Naive thymus-derived CD4-positive, alpha-beta T cell (primary cell): ENCODE data around the gene SERPINB4. TPM values are rescaled to one million over a fixed set of nuclear protein-coding genes. Genes with fewer than 3 reads are reported as not detected.

Experiments
- ATAC-seq: fragments of 150-1000 bp; cut with Tn5 transposase; 2 replicates; pipeline ENCODE4 v1.10.0; 2021; ENCODE audit warnings: mild to moderate bottlenecking, moderate library complexity
- CTCF ChIA-PET: fragments of 350-600 bp; sonication (Branson Sonifier 250); formaldehyde crosslinking; loops from one replicate; lab custom pipeline; 2021; ENCODE audit warnings: antibody characterized with exemption; lab: Charles Lee
- POLR2A ChIA-PET: fragments of 350-600 bp; sonication (Branson Sonifier 250); formaldehyde crosslinking; loops from one replicate; lab custom pipeline; 2021; ENCODE audit warnings: antibody characterized with exemption, inconsistent platforms; lab: Charles Lee
- DNase-seq, 9 donors: peaks; one replicate each; pipeline versions ENCODE4 v3.0.0 to v3.0.0-alpha.2; 2020 to 2022; ENCODE audit warnings: mixed read lengths in 1 of 9
- H3K27ac ChIP-seq: one replicate; pipeline ENCODE4 v1.7.0; 2013; ENCODE audit warnings: mild to moderate bottlenecking, low read depth, low read length, moderate library complexity
- H3K27me3 ChIP-seq, 2 donors: one replicate each; pipeline ENCODE4 v1.7.0; 2013; ENCODE audit warnings: low read length in 2 of 2, mild to moderate bottlenecking in 2 of 2, moderate library complexity in 2 of 2; ENCODE audit not compliant: control insufficient read depth in 2 of 2, insufficient read depth in 2 of 2
- H3K36me3 ChIP-seq, 3 experiments: 1 replicate in 2 of 3; 2 replicates in 1 of 3; pipeline ENCODE4 v1.7.0; 2013; ENCODE audit warnings: low read length in 3 of 3, mild to moderate bottlenecking in 3 of 3, moderate library complexity in 1 of 3; ENCODE audit not compliant: insufficient read depth in 3 of 3, control insufficient read depth in 2 of 3
- H3K4me1 ChIP-seq, 2 donors: one replicate each; pipeline ENCODE4 v1.7.0; 2013; ENCODE audit warnings: low read length in 2 of 2, mild to moderate bottlenecking in 2 of 2, moderate library complexity in 1 of 2; ENCODE audit not compliant: control insufficient read depth in 2 of 2, insufficient read depth in 2 of 2
- H3K4me3 ChIP-seq: 2 replicates; pipeline ENCODE4 v1.7.0; 2013; ENCODE audit warnings: mild to moderate bottlenecking, low read length
- H3K9me3 ChIP-seq, 3 experiments: 1 replicate in 2 of 3; 2 replicates in 1 of 3; pipeline ENCODE4 v1.7.0; 2013; ENCODE audit warnings: low read length in 3 of 3; ENCODE audit not compliant: control insufficient read depth in 2 of 3
- H3K27ac Mint-ChIP-seq, 9 donors: one replicate each; pipeline ENCODE4 v1.8.0; 2020 to 2022; ENCODE audit warnings: mixed read lengths in 9 of 9, mild to moderate bottlenecking in 8 of 9, moderate library complexity in 5 of 9, inconsistent platforms in 2 of 9
- H3K27me3 Mint-ChIP-seq, 5 donors: one replicate each; pipeline ENCODE4 v1.8.0; 2021 to 2022; ENCODE audit warnings: mixed read lengths in 5 of 5, mild to moderate bottlenecking in 1 of 5
- H3K36me3 Mint-ChIP-seq, 5 donors: one replicate each; pipeline ENCODE4 v1.8.0; 2020 to 2022; ENCODE audit warnings: mixed read lengths in 5 of 5, mild to moderate bottlenecking in 3 of 5, inconsistent platforms in 1 of 5
- H3K4me1 Mint-ChIP-seq, 7 donors: one replicate each; pipeline ENCODE4 v1.8.0; 2020 to 2022; ENCODE audit warnings: mixed read lengths in 7 of 7, mild to moderate bottlenecking in 3 of 7, inconsistent platforms in 1 of 7
- H3K4me3 Mint-ChIP-seq, 10 donors: one replicate each; pipeline ENCODE4 v1.8.0; 2020 to 2022; ENCODE audit warnings: mild to moderate bottlenecking in 10 of 10, mixed read lengths in 10 of 10, moderate library complexity in 6 of 10, inconsistent platforms in 2 of 10
- H3K9me3 Mint-ChIP-seq, 11 donors: one replicate each; pipeline ENCODE4 v1.8.0; 2020 to 2022; ENCODE audit warnings: mixed read lengths in 11 of 11, mild to moderate bottlenecking in 4 of 11, inconsistent platforms in 1 of 11, moderate library complexity in 1 of 11
- intact Hi-C, 2 donors: fragments of 100-400 bp; cut with micrococcal nuclease; formaldehyde crosslinking; loops; one replicate each; pipeline ENCODE4 v1.15.1; 2023
- polyA plus RNA-seq, 2 donors: library from polyadenylated mRNA; unstranded; fragments of 300-500 nt; fragmentation: Illumina TruSeq; gene quantifications; one replicate each; pipeline ENCODE4 v1.2.3, GENCODE V29; 2021
- total RNA-seq, 6 experiments: library from RNA in 5 of 6; stranded (reverse) in 5 of 6; gene quantifications; 1 replicate in 5 of 6; 2 replicates in 1 of 6; pipeline ENCODE4 v1.2.3 and lab custom pipeline; 2021 to 2026

SERPINB4 gene
- total and polyA plus RNA-seq, 7 experiments from 2014 or later = not detected

- Mint-ChIP-seq H3K4me3 (no peak overlapping the region), H3K36me3 (no peaks in the 10 kb centered on the region), H3K27me3 (peaks cover 0 to 9% (median 0%) of the 10 kb centered on the region in 5 donors), H3K9me3 (peaks cover 0 to 2% (median 0%) of the 10 kb centered on the region in 11 donors), H3K4me1 (no peaks in the 10 kb centered on the region), H3K27ac (no peak overlapping the region)
- no peak overlapping the region for H3K4me3 ChIP-seq
- H3K36me3 ChIP-seq = no peaks in the 10 kb centered on the region
- intact Hi-C loops = no loop called here
- H3K9me3 ChIP-seq = no peaks in the 10 kb centered on the region
- ChIA-PET CTCF (no interaction called here), POLR2A (no interaction called here)
- H3K27me3 ChIP-seq = no peaks in the 10 kb centered on the region
- H3K27ac ChIP-seq = no peak overlapping the region
- H3K4me1 ChIP-seq = no peaks in the 10 kb centered on the region
- DNase-seq (no peak), ATAC-seq (no peak)
Observed at GRCh38 chr18:63591725-63592124, 52.3 kb downstream of the SERPINB4 start.

- no peaks in the 10 kb centered on the region for H3K4me1 Mint-ChIP-seq
- CTCF ChIA-PET = no interaction called here
Observed at GRCh38 chr18:63590966-63591695, 52.9 kb downstream of the SERPINB4 start.

GRCh38 chr18:63590373-63590772, 53.7 kb downstream of the SERPINB4 start:
- Histone ChIP-seq H3K27ac (no peak overlapping the region), H3K4me1 (no peaks in the 10 kb centered on the region), H3K36me3 (no peaks in the 10 kb centered on the region), H3K9me3 (no peaks in the 10 kb centered on the region), H3K4me3 (no peak overlapping the region), H3K27me3 (no peaks in the 10 kb centered on the region)
- ATAC-seq (peak; percentile 40), DNase-seq (no peak)
- peaks cover 0 to 13% (median 9%) of the 10 kb centered on the region in 5 donors for H3K27me3 Mint-ChIP-seq
- H3K36me3 Mint-ChIP-seq = no peaks in the 10 kb centered on the region
- H3K9me3 Mint-ChIP-seq = peaks cover 0 to 2% (median 0%) of the 10 kb centered on the region in 11 donors
- CTCF ChIA-PET = no interaction called here
- no peak overlapping the region for H3K4me3 Mint-ChIP-seq
- intact Hi-C loops = no loop called here
- peaks cover 0 to 4% (median 0%) of the 10 kb centered on the region in 7 donors for H3K4me1 Mint-ChIP-seq
- no peak overlapping the region for H3K27ac Mint-ChIP-seq
- POLR2A ChIA-PET = no interaction called here

More at GRCh38 chr18:63590966-63591695, 52.9 kb downstream of the SERPINB4 start:
- Histone ChIP-seq H3K36me3 (no peaks in the 10 kb centered on the region), H3K9me3 (no peaks in the 10 kb centered on the region), H3K27me3 (no peaks in the 10 kb centered on the region), H3K4me1 (no peaks in the 10 kb centered on the region), H3K4me3 (no peak overlapping the region), H3K27ac (no peak overlapping the region)
- ATAC-seq = no peak
- Mint-ChIP-seq H3K27me3 (peaks cover 0 to 9% (median 2%) of the 10 kb centered on the region in 5 donors), H3K36me3 (no peaks in the 10 kb centered on the region), H3K4me3 (no peak overlapping the region), H3K9me3 (peaks cover 0 to 2% (median 0%) of the 10 kb centered on the region in 11 donors), H3K27ac (no peak overlapping the region)
- DNase-seq = no peak
- POLR2A ChIA-PET = no interaction called here
- intact Hi-C loops = no loop called here

GRCh38 chr18:63588909-63589308, 55.1 kb downstream of the SERPINB4 start:
- peaks cover 0 to 2% (median 0%) of the 10 kb centered on the region in 11 donors for H3K9me3 Mint-ChIP-seq
- Histone ChIP-seq H3K27ac (no peak overlapping the region), H3K4me3 (no peak overlapping the region), H3K4me1 (no peaks in the 10 kb centered on the region), H3K36me3 (no peaks in the 10 kb centered on the region), H3K27me3 (no peaks in the 10 kb centered on the region), H3K9me3 (no peaks in the 10 kb centered on the region)
- H3K4me3 Mint-ChIP-seq = no peak overlapping the region
- peaks cover 0 to 4% (median 0%) of the 10 kb centered on the region in 7 donors for H3K4me1 Mint-ChIP-seq
- ATAC-seq = no peak
- no peak for DNase-seq
- ChIA-PET POLR2A (no interaction called here), CTCF (no interaction called here)
- peaks cover 0 to 21% (median 14%) of the 10 kb centered on the region in 5 donors for H3K27me3 Mint-ChIP-seq
- H3K27ac Mint-ChIP-seq = no peak overlapping the region
- intact Hi-C loops = no loop called here
- no peaks in the 10 kb centered on the region for H3K36me3 Mint-ChIP-seq

Other genes starting within 250 kb of the SERPINB4 start
- gene VPS4B, start 221.8 kb downstream of the SERPINB4 start, total RNA-seq = 10 to 100 TPM; 48.2 to 84.6 (median 74.9) TPM
- gene VPS4B, start 221.8 kb downstream of the SERPINB4 start, polyA plus RNA-seq = 10 to 100 TPM; 47.4 to 49.5 TPM
- not detected for gene SERPINB5, start 167.3 kb downstream of the SERPINB4 start, total RNA-seq
- gene SERPINB5, start 167.3 kb downstream of the SERPINB4 start, polyA plus RNA-seq = not detected
- not detected for gene SERPINB12, start 101.9 kb downstream of the SERPINB4 start, total RNA-seq
- not detected for gene SERPINB12, start 101.9 kb downstream of the SERPINB4 start, polyA plus RNA-seq
- not detected for gene SERPINB13, start 56.9 kb downstream of the SERPINB4 start, total RNA-seq
- not detected for gene SERPINB13, start 56.9 kb downstream of the SERPINB4 start, polyA plus RNA-seq
- gene SERPINB3, start 17.6 kb upstream of the SERPINB4 start, total RNA-seq = not detected
- gene SERPINB3, start 17.6 kb upstream of the SERPINB4 start, polyA plus RNA-seq = not detected
- gene SERPINB11, start 58.7 kb upstream of the SERPINB4 start, total RNA-seq = not detected
- not detected for gene SERPINB11, start 58.7 kb upstream of the SERPINB4 start, polyA plus RNA-seq
- gene SERPINB7, start 131.2 kb upstream of the SERPINB4 start, total RNA-seq = not detected
- gene SERPINB7, start 131.2 kb upstream of the SERPINB4 start, polyA plus RNA-seq = not detected
- 1 to 10 TPM in 4 of 5 experiments, not detected in 1; 3.6 to 8.5 (median 4.9) TPM for gene SERPINB2, start 243.4 kb upstream of the SERPINB4 start, total RNA-seq
- not detected for gene SERPINB2, start 243.4 kb upstream of the SERPINB4 start, polyA plus RNA-seq